ENCODE measurements around the gene CLDN15. TPM values are rescaled to one million over a fixed set of nuclear protein-coding genes. Genes with fewer than 3 reads are reported as not detected.
"Not testable (repeated sequence)": the region's sequence is repeated elsewhere in the genome, so short reads cannot be mapped to it uniquely, and the experiment has no call there.

The CLDN15 gene
- total and polyA plus RNA-seq, 10 donors: 11.1 to 49.2 (median 21.2) TPM

DNA sequence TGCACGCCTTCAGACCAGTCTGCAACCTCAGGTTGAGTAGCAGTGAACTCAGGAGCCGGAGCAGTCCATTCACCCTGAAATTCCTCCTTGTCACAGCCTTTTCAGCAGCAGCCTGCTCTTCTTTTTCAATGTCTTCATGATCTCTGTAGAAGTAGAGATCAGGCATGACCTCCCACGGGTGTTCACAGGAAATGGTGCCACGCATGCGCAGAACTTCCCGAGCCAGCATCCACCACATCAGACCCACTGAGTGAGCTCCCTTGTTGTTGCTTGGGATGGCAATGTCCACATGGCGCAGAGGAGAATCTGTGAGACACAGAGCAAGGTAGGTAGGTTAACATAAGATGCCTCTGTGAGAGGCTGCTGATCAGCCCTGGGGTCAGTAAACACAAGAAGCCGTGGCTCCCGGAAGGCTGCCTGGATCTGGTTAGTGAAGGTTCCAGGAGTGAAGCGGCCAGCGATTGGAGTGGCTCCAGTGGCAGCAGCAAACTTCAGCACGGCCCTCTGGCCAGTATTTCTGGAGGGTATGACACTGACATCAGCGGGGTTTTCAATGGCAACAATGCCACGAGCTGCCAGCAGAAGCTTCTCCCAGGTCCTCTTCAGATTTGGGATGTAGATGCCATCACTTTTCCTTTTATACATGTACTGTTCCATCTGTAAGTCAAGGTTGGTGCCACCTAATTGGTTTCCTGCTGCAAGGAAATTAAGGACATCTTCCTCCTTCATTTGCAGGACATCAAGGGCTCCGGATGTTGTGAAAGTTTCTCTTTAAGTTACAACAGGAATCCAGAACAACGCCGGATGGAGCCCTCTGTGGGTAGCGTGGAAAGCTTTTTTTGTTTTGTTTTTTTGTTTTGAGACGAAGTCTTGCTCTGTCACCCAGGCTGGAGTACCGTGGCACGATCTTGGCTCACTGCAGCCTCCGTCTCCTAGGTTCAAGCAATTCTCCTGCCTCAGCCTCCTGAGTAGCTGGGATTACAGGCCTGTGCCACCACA is 33.6 kb downstream of the CLDN15 start:
- intact Hi-C loops (cut with DNase I; ENCODE audit: low total_unique reads); H3K9me3 ChIP-seq; DNase-seq: not testable (repeated sequence)
- Histone ChIP-seq H3K27ac (peak overlapping the region in 6 of 8 donors; percentile 40 to 73 (median 64)), H3K27me3 (replicated peaks in 1 of 7) (peaks cover 4 to 46% (median 25%) of the 10 kb centered on the region in 7 donors), H3K36me3 (peaks cover 0 to 35% (median 26%) of the 10 kb centered on the region in 6 donors), H3K4me1 (peaks cover 0 to 41% (median 26%) of the 10 kb centered on the region in 6 donors), H3K4me3 (peak overlapping the region in 1 of 8 donors; percentile 12)
- 52 to 61% (median 57%) methylated on average over 20 to 22 of the region's 22 CpGs for WGBS, 5 donors
- TF ChIP-seq, protein P1, sequence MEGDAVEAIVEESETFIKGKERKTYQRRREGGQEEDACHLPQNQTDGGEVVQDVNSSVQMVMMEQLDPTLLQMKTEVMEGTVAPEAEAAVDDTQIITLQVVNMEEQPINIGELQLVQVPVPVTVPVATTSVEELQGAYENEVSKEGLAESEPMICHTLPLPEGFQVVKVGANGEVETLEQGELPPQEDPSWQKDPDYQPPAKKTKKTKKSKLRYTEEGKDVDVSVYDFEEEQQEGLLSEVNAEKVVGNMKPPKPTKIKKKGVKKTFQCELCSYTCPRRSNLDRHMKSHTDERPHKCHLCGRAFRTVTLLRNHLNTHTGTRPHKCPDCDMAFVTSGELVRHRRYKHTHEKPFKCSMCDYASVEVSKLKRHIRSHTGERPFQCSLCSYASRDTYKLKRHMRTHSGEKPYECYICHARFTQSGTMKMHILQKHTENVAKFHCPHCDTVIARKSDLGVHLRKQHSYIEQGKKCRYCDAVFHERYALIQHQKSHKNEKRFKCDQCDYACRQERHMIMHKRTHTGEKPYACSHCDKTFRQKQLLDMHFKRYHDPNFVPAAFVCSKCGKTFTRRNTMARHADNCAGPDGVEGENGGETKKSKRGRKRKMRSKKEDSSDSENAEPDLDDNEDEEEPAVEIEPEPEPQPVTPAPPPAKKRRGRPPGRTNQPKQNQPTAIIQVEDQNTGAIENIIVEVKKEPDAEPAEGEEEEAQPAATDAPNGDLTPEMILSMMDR (IDR thresholded peaks at IDR 0.05 in 8 of 11, conservative IDR thresholded peaks at IDR 0.05 in 3 of 11): peak in 1 of 11 experiments; percentile 11

- intact Hi-C loops (cut with DNase I; ENCODE audit: low total_unique reads): no loop called here
- Histone ChIP-seq H3K27ac (no peak overlapping the region), H3K4me3 (peak overlapping the region in 1 of 8 donors; percentile 53), H3K9me3 (no peaks in the 10 kb centered on the region), H3K27me3 (replicated peaks in 1 of 7) (peaks cover 4 to 58% (median 25%) of the 10 kb centered on the region in 7 donors), H3K36me3 (peaks cover 0 to 20% (median 12%) of the 10 kb centered on the region in 6 donors), H3K4me1 (peaks cover 0 to 41% (median 26%) of the 10 kb centered on the region in 6 donors)
- TF ChIP-seq POLR2AphosphoS5 (IDR thresholded peaks at IDR 0.05) (no peak), POLR2A (IDR thresholded peaks at IDR 0.05) (no peak)
- TF ChIP-seq, protein P1 (IDR thresholded peaks at IDR 0.05 in 8 of 11, conservative IDR thresholded peaks at IDR 0.05 in 3 of 11): no peak
- WGBS, 5 donors: 83 to 92% (median 86%) methylated on average over 5 of the region's 5 CpGs
- no peak for DNase-seq
Measured at GRCh38 chr7:101202603-101202918, 35.0 kb downstream of the CLDN15 start.

GRCh38 chr7:101201695-101202602 is 35.7 kb downstream of the CLDN15 start:
- DNase-seq: no peak
- no peaks in the 10 kb centered on the region for H3K9me3 ChIP-seq
- peaks cover 0 to 14% (median 10%) of the 10 kb centered on the region in 6 donors for H3K36me3 ChIP-seq
- peak overlapping the region in 6 of 8 donors; percentile 5 to 53 (median 19) for H3K4me3 ChIP-seq
- H3K27ac ChIP-seq: no peak overlapping the region
- TF ChIP-seq POLR2AphosphoS5 (IDR thresholded peaks at IDR 0.05) (peak in 2 of 3 donors; percentile 13 to 45), POLR2A (IDR thresholded peaks at IDR 0.05) (no peak)
- WGBS, 5 donors: 9 to 17% (median 11%) methylated on average over 31 to 75 of the region's 75 CpGs
- intact Hi-C loops (cut with DNase I; ENCODE audit: low total_unique reads): no loop called here
- peaks cover 4 to 58% (median 25%) of the 10 kb centered on the region in 7 donors for H3K27me3 ChIP-seq (replicated peaks in 1 of 7)
- peaks cover 0 to 41% (median 26%) of the 10 kb centered on the region in 6 donors for H3K4me1 ChIP-seq

- DNase-seq: no peak
- H3K9me3 ChIP-seq: no peaks in the 10 kb centered on the region
- WGBS, 5 donors: 33 to 41% (median 34%) methylated on average over 19 to 21 of the region's 21 CpGs
- TF ChIP-seq POLR2A (IDR thresholded peaks at IDR 0.05): no peak
- TF ChIP-seq, protein P1 (IDR thresholded peaks at IDR 0.05 in 8 of 11, conservative IDR thresholded peaks at IDR 0.05 in 3 of 11): no peak
- no peak for TF ChIP-seq POLR2AphosphoS5 (IDR thresholded peaks at IDR 0.05)
- H3K4me3 ChIP-seq: peak within 1 kb of the TSS in 6 of 8 donors; percentile 5 to 53 (median 19)
- intact Hi-C loops (cut with DNase I; ENCODE audit: low total_unique reads): no loop called here
- H3K27me3 ChIP-seq (replicated peaks in 1 of 7): peaks cover 4 to 62% (median 25%) of the 10 kb centered on the region in 7 donors
- H3K27ac ChIP-seq: no peak within 1 kb of the TSS
- H3K36me3 ChIP-seq: peaks cover 0 to 5% (median 2%) of the 10 kb centered on the region in 6 donors
- H3K4me1 ChIP-seq: peaks cover 0 to 41% (median 26%) of the 10 kb centered on the region in 6 donors
Measured at GRCh38 chr7:101200862-101201599, 36.6 kb downstream of the CLDN15 start, which contains the start of gene MOGAT3. Gene MOGAT3, minus strand, starts transcription at chr7:101201036. Its CDS starts 182 bp downstream, at chr7:101200854.

Measured in spleen (tissue), 11 donors.